B cell (primary cell): ENCODE measurements around the gene APRT.
"Not testable (repeated sequence)": the region's sequence is repeated elsewhere in the genome, so short reads cannot be mapped to it uniquely, and the experiment has no call there.

Experiments used
- CTCF ChIP-seq: fragments of 200-600 bp; IDR thresholded peaks from one replicate; pipeline ENCODE4 v1.8.0; 2022; ENCODE audit warnings: antibody characterized with exemption, mild to moderate bottlenecking
- EZH2 ChIP-seq: IDR thresholded peaks from 2 replicates; pipeline ENCODE4 v1.6.1; 2012; ENCODE audit warnings: borderline replicate concordance, low read depth, mild to moderate bottlenecking, moderate library complexity, low read length; ENCODE audit not compliant: insufficient read depth, poor library complexity, severe bottlenecking

GRCh38 chr16:88788749-88789148, 23.0 kb downstream of the APRT start:
- TF ChIP-seq CTCF, EZH2: not testable (repeated sequence)
